Mesenteric fat pad (tissue), 1 donor: Measurements from ENCODE around the gene DOCK9. TPM values are rescaled to one million over a fixed set of nuclear protein-coding genes. Genes with fewer than 3 reads are reported as not detected.
"Not testable (repeated sequence)": the region's sequence is repeated elsewhere in the genome, so short reads cannot be mapped to it uniquely, and the experiment has no call there.

Source experiments
- DNase-seq: peaks from one replicate; pipeline ENCODE4 v3.0.0-alpha.2; 2020; ENCODE audit warnings: low spot score
- total RNA-seq: library from RNA; stranded (reverse); fragmentation: NEBNext Ultra II Directional; extraction: Animal tissue kit (Norgen Biotek cat#: 25700); gene quantifications from one replicate; pipeline ENCODE4 v1.2.1, GENCODE V29; 2021
- donor health status: DM: yes; HTN: yes; CAD: no.

The DOCK9 gene
- total RNA-seq, 1 donor from 2014 or later = 127 TPM

- peak; percentile 3 for DNase-seq
Measured at GRCh38 chr13:98776644-98777043, 201.2 kb downstream of the DOCK9 start.

DNA sequence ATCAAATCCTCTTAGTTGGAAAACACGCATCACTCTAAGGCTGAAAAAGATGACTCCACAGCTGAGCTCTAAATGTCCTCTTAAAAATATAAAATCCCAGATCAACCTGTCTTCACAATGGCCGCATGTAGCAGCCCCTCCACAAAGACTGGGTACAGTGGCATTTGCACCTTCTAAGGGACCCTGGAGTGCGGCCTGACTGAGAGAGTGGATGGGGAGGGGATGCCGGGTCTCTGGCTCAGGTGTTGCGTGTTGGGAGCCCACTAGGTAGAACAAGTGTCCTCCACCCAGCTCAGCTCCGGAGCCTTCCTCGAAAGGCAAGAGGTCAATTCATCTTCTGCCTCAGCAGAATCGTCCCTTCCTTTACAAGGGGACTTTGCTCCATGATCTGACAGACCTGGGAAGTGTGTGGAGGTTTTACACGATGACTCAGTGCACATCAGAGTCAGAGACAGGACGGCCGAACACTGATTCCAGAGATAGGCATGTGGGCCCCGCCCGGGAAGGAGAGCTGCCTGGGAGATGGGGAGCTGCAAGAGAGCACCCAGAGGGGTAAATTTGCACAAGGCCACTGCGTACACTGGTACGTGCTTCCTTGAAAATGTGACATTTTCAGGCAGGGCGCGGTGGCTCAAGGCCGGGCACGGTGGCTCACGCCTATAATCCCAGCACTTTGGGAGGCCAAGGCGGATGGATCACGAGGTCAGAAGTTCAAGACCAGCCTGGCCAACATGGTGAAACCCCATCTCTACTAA lies 201.8 kb downstream of the DOCK9 start:
- peak; percentile 88 for DNase-seq

- no peak for DNase-seq
Measured at GRCh38 chr13:98775386-98775785, 202.5 kb downstream of the DOCK9 start.

- DNase-seq = no peak
Measured at GRCh38 chr13:98774776-98775175, 203.1 kb downstream of the DOCK9 start.

GRCh38 chr13:98773921-98774320 lies 203.9 kb downstream of the DOCK9 start:
- DNase-seq = no peak

DNA sequence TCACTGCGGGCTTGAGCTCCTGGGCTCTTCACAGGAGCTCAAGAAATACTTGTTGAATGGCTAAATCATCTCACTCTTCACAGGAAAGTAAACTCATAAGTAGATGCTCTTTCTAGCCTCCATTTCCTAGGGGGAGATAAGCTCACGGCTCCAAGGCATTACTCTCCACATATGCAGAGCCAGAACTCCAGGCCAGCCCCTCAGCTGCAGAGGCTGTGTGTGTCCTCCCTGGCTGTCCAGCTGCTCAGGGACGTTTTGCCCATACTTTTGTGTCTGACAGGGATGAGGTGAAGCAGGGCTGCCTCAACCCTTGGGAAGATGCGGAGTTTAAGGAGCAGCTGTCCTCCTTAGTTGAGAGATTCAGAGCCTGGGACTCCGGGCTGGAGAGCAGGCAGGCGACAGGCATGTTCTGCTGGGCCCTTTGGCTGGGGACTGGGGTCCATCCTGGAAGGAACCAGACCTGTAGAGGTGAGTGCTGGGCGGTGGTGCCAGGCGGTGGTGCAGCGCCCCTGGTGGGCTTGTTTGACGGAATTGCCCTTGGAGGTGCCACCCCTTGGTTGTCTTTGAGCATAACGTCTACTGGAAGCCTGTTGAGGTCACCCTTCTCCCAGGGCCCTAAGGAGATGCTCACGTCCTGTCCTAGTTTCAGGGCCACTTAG lies 204.9 kb downstream of the DOCK9 start:
- no peak for DNase-seq

DNA sequence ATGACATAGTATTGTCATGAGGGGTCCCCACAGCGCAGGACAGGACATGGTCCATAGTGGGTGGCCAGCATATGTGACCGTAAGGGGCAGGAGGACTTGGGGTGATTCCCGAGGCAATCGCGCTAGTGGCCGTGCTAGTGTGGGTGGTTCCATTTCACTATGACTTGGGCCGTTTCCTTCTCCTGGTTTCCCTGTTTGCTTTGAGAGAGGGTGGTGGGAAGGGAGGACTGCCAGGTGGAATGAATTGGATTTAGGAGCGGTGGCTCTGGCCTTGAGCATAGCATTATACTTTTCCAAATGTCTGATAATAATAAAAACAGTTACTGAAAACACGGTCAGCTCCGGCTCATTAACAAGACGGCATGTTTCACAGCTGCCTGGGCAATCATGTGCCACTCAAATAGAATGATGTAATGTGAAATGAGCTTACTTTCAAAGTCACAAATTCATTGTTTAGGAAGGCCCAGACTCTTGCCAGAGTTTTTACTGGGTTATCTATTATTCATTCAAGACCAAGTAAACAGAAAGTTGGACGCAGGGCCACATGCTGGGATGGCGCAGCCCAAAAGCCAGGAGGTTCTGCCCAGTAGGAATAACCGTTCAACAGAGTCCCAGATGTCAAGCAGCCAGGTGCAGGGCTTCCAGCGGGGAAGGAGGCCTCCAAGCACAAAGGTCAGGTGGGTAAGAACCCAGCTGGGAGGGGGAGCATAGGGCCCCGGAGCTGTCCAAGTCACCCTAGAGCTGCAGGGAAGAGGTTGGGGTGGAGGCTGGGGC lies 205.8 kb downstream of the DOCK9 start:
- no peak for DNase-seq

DNA sequence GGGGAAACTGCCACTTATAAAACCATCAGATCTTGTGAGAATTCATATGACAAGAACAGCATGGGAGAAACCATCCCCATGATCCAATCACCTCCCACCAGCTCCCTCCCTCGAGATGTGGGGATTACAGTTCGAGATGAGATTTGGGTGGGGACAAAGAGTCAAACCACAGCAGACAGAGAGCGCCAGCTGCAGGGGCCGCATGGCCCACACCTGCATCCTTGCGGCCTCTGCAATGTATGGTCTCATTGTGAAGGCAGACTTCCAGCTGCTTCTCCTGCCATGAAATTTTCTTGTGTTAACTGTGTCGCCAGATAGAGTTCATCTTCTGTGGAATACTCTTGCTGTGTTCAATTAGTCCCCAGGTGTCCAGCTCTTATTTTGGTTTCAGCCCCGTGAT lies 208.1 kb downstream of the DOCK9 start:
- no peak for DNase-seq

DNA sequence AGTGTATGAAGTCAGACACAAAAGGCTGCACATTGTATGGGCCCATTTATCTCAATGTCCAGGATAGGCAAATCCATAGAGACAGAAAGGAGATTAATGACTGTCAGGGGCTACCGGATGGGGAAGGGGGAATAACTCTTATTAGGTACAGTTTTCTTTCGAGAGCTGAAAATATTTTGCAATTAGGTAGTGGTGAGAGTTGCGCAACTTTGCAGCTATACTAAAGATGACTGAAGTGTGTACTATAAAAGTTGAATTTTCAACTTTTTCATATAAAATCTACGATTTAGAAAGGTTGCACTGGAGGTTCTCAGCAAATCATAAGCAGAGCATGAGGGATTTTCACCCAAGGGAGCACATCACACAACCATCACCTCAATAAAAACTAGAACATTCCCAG lies 209.3 kb downstream of the DOCK9 start:
- no peak for DNase-seq

- DNase-seq = no peak
Measured at GRCh38 chr13:98766697-98767096, 211.2 kb downstream of the DOCK9 start.

GRCh38 chr13:98765996-98766519 lies 211.8 kb downstream of the DOCK9 start:
- no peak for DNase-seq

DNA sequence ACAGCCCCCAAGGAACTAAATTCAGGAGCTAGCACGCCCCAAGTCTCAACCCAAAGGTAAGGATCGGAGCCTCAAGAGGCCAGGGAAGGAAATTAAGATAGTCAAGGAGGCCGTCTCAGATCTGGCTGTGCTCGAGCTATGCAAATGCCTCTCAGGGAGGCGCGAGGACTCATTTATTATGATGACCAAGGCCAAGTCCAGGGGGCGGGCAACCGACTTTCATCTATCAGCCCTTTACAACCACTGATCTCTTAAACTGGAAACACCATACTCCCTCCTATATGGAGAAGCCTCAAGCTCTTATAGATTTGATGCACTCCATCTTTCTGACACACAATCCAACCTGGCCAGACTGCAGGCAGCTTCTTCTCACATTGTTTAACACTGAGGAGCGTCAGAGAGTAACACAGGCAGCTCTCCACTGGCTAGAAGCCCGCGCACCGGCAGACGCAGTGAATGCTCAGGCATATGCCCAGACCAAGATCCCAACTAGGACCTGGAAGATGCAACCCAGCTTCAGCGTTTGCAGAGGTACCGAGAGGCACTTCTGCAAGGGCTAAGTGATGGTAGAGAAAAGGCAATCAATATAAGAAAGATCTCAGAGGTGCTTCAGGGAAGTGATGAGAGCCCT lies 215.8 kb downstream of the DOCK9 start:
- DNase-seq = no peak

DNA sequence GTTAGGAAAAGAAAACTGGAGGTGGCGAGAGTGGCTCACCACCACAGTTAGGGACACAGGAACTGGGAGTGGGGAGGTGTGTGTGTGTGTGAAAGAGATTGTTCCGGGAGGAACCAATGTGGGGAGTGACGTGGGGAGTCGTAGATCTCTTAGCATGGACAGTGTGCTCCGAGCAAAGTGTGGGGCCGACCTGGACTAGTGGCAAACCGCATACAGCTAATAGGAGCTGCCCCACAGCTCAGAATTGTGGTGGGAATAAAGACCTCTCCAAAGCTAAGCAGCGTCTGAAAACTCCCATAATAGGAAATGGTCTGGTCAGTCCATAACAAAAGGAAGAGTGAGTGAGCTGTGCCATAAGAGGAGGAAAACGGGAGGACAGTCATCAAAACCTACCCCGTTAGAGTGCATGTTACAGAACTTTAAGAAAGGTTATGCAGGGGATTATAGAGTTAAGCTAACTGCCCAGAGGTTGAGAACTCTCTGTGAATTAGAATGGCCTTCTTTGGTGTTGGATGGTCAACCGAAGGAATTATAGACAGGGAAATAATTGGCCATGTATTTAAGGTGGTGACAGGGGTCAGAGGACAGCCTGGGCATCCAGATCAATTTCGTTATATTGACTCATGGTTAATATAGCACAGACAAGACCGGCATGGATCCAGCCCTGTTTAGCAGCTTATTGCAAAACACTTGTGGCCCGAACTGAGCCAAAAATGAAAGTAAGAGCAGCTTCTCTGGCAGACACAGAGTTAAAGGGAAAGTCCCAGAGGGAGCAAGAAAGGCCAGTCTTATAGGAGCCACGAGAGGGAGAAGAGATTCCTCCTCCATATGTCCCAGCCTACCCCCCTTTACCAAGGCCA lies 216.5 kb downstream of the DOCK9 start:
- no peak for DNase-seq

- no peak for DNase-seq
Measured at GRCh38 chr13:98755729-98756128, 222.1 kb downstream of the DOCK9 start.

DNA sequence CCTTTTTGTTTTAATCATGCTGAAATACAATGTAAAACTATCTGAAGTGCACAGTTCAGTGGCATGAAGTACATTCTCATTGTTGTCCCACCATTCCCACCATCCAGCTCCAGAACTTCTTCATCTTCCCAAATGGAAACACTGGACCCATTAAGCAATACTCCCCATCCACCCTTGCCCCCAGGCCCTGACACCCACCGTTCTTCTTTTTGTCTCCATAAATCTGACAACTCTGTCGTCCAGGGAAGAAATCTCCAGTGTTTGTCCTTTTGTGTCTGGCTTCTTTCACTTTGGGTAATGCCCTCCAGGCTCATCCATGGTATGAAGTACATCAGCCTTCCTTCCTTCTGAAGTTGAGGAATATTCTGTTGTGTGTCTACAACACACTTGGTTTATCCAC lies 222.7 kb downstream of the DOCK9 start:
- no peak for DNase-seq

DNA sequence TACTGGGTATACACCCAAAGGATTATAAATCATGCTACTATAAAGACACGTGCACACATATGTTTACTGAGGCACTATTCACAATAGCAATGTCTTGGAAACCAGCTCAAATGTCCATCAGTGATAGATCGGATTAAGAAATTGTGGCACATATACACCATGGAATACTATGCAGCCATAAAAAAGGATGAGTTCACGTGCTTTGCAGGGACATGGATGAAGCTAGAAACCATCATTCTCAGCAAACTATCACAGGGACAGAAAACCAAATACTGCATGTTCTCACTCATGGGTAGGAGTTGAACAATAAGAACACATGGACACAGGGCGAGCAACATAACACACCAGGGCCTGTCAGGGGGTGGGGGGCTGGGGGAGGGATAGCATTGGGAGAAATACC lies 223.4 kb downstream of the DOCK9 start:
- DNase-seq = not testable (repeated sequence)

DNA sequence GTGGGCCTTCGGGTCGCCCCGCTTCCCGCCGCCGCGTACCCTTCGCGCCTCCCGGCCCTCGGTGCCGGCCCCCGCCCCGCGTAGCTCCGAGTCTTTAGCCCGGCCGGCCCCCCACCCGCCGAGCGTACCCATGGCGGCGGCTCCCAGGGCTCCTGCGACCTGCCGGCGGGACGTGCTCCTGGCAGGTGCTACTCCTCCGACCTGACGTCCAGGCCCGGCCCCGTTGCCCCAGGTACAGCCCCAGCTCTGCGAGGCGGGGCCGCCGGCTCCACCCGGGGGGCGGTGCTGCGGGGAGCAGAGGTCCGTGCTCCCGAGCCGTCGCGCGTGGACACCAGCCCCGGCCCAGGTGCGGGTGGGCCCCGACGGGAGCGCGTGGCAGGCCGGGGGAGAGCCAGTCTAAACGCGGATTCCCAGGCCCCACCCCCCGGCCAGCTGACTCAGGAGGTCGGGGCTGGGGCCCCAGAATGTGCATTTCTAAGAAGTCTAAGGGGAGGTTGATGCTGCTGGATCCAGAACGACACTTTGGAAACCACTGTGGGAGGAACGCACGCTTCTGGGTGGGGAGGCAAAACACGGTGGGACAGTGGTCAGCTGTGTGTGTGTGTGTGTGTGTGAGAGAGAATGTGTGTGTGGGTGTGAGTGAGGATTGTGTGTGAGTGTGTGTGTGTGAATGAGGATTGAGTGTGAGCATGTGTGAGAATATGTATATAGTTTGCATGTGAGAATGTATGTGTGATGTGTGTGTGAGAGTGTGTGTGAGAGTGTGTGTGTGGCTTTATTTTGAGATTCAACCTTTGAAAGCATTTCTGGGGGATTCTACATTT lies 225.2 kb downstream of the DOCK9 start, which contains the start of gene SLC15A1:
Gene SLC15A1 (minus strand): TSS at position 206 of the 824 bp plus-strand sequence. CDS start 74 bp downstream, at position 132.
- peak; percentile 79 for DNase-seq

GRCh38 chr13:98751861-98752466 lies 225.9 kb downstream of the DOCK9 start:
- DNase-seq = no peak

DNA sequence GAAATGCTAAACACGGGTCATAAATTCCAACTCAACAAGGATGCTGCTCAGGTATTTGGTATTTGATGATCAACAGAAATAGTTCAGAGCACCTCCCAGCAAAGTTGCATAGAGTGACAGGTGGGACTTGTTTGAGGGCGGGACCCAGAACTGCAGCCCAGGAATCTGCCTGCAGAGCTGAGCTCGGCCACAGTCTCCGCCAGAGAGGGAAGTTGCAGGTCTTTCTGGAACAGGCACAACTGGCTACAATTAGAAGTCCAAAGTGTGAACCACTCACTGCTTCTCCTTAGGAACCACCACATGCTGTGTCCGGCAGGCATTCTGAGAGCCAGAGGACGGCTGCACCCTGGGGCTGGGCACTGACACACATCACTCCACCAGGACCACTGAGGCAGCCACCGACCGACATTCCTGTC lies 226.5 kb downstream of the DOCK9 start:
- no peak for DNase-seq
